GM19397 (cell line): ENCODE data around the gene FCRL3.
"Not testable (repeated sequence)": the region's sequence is repeated elsewhere in the genome, so short reads cannot be mapped to it uniquely, and the experiment has no call there.

Experiments used
- ATAC-seq: cut with Tn5 transposase; IDR thresholded peaks from one replicate; pipeline ENCODE4 v1.9.1; 2021; ENCODE audit warnings: mild to moderate bottlenecking, moderate library complexity; ENCODE audit not compliant: unreplicated experiment

FCRL3 gene, protein sequence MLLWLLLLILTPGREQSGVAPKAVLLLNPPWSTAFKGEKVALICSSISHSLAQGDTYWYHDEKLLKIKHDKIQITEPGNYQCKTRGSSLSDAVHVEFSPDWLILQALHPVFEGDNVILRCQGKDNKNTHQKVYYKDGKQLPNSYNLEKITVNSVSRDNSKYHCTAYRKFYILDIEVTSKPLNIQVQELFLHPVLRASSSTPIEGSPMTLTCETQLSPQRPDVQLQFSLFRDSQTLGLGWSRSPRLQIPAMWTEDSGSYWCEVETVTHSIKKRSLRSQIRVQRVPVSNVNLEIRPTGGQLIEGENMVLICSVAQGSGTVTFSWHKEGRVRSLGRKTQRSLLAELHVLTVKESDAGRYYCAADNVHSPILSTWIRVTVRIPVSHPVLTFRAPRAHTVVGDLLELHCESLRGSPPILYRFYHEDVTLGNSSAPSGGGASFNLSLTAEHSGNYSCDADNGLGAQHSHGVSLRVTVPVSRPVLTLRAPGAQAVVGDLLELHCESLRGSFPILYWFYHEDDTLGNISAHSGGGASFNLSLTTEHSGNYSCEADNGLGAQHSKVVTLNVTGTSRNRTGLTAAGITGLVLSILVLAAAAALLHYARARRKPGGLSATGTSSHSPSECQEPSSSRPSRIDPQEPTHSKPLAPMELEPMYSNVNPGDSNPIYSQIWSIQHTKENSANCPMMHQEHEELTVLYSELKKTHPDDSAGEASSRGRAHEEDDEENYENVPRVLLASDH

DNA sequence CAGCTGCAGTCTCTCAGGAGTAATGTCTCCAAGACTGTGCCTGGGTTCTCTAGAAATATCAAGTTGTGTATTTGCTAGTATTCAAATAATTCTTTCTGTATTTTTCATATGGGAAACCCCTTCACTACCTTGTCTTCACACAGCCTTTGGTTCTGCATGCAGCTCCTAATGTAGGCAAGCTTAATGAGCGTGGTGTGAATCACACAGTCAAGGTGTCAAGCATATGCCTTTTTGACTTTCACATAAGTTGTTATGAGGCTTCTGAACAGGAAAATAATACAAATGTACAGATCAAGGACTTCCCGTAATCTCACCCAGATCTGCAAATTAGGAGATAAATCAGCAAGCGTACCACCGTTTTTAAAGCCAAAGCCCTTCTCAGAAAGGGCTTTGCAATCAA is at the start of gene FCRL3:
TSS of gene FCRL3 (minus strand) at position 38 of the 400 bp plus-strand sequence. CDS start 280 bp downstream, outside the sequence.
- ATAC-seq = no peak

DNA sequence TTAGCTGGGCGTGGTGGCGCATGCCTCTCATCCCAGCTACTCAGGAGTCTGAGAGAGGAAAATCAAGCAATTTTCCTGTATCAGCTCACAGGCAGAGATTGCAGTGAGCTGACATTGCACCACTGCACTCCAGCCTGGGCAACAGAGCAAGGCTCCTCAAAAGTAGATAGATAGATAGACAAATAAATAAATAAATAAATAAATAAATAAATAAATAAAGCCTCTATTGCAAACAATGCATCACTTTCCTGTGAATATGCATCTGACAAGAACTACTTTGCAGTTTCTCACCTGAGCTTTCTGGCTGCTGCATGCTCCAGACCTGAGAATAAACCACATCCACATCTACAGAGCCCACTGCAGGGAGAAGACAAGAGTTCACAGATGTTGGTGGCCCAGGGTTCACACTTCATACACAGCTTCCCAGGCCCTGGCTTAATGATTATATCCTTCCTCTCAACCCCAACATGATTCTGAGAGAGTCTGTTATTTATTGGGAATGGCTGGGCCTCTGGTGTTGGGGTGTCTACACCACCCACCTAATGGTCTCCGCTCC is 47.8 kb upstream of the FCRL3 start:
- ATAC-seq = no peak

DNA sequence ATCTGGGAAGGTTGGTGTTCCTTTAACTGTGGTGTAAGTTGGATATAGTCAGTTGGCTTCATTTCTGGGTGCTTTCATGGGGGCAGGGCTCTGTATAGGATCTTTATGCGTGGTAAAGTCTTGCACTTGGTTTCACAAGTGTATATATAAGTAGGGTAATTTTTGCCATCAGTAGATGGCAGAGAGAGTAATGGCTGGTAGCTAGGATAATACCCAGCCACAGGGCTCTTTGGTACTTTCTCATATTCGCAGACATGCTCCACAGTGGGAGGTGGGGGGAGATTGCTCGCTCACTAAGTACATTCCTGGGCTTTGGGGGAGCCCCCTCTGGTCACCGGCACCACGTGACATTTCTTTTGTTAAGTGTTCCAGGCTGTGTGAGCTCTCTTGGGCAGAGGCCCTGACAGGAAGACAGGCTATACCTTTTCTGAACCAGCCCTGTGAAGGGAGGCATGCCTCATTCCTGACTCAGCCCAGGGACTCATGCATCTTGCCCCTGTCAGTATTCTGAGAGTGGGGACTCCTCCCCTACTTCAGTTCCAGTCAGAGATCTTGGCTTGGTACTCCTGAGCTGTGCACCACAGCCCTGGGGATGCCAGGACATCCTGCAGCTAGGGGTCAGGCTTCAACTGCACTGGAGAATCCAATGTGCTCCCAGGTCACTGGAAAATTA is 38.8 kb upstream of the FCRL3 start:
- no peak for ATAC-seq

DNA sequence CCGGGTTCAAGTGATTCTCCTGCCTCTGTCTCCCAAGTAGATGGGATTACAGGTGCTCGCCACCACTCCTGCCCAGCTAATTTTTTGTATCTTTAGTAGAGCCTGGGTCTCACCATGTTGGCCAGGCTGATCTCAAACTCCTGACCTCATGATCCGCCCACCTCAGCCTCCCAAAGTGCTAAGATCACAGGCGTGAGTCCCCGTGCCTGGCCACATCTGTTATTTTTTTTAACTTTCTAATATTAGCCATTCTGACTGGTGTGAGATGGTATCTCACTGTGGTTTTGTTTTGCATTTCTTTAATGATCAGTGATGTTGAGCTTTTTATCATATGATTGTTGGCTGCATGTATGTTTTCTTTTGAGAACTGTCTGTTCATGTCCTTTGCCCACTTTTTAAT is 35.4 kb upstream of the FCRL3 start:
- not testable (repeated sequence) for ATAC-seq

DNA sequence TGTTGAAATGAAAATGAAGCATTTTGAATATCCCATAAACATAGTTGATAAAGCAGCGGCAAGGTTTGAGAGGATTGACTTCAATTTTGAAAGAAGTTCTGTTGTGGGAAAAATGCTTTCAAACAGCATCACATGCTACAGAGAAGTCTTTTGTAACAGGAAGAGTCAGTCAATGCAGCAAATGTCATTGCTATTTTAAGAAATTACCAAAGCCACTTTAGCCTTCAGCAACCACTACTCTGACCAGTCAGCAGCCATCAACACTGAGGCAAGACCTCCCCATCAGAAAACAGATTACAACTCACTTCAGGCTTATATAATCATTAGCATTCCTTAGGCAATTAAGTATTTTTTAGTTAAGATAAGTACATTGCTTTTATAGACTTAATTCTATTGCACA is 33.8 kb upstream of the FCRL3 start:
- ATAC-seq = no peak

DNA sequence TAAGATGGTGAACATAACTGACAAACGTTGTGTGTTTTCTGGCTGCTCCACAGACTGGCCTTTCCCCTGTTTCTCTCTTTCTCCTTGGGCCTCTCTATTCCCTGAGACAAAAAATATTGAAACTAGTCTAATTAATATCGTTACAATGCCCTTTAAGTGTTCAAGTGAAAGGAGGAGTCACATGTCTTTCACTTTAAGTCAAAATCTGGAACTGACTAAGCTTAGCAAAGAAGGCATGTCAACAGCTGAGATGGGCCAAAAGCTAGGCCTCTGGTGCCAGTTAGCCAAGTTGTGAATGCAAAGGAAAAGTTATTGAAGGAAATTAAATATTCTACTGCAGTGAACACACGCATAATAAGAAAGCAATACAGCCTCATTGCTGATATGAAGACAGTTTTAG is 32.2 kb upstream of the FCRL3 start:
- no peak for ATAC-seq

DNA sequence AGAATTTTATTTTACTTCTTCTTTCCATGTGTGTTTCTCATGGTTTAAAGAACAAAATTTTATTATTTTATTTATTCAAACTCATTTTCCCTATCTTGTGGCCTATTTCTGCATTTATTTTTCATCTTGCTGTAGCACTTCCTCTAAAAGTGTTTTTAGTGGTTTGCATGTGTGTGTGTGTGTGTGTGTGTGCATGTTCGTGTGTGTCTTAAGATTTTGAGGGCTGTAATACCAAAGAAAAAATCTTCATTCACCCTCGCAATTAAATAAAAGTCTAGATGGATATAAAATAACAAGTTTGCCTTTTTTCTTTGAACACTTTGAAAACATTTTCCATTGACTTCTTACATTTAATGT is 24.6 kb upstream of the FCRL3 start:
- no peak for ATAC-seq

DNA sequence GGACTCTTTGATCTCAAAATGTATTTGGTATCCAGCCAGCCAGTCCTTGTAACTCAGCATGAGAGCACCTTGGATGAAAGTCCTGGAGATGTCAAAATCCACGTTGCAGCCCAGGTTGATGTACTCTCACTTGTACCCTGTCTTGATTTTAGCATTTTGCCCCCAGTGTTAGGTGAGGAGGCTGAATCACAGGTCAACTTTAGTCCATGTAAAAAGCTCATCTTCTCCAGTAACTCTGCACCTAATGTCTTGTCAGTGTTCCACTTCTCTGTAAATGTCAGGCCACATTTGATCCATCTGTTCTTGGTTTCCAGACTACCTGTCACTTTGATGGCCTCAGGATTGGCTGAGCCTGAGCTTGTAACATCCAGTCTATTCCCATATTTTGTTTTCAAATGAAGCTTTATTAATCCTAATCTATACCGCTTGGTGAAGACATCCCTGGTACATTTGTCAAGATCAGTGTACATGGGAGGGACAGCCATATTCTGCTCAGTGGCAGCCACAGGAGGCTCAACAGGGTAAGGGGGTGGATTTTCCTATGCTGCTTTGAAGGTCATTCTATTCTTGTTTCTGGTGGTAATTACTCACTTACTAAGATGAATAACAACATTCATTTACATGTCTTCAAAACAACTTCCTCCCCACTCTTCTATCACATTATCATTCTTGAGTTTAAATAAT is 24.1 kb upstream of the FCRL3 start:
- ATAC-seq = no peak

DNA sequence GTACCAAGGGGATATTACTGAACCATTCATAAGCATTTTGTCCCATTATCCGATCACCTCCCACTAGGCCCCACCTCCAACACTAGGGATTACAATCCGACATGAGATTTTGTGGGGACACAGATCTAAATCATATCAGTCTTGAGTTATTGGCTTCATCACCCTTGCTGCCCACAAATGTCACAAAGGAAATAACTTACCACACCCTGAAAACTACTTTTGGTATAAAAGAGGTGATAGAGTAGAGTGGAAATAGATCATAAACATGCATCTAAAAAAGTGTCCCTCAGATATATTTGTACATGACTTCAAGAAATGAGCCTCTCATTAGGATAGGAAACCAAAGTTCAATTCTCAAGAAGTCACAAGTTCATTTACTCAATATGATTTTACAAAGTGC is 22.6 kb upstream of the FCRL3 start:
- no peak for ATAC-seq

DNA sequence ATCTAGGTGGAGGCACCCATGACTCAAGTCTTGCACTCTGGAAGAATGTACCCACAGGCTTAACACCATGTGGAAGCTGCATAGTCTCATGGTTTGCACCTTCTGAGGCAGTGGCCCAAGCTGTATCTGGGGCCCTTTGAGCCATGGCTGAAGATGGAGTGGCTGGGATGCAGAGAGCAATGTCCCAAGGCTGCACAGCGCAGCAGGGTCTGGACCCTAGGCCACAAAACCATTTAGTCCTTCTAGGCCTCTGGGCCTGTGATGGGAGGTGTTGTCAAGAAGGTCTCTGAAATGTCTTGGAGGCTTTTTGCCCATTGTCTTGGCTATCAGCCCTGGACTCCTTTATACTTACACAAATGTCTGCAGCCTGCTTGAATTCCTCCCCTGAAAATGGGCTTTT is 21.4 kb upstream of the FCRL3 start:
- ATAC-seq = no peak

DNA sequence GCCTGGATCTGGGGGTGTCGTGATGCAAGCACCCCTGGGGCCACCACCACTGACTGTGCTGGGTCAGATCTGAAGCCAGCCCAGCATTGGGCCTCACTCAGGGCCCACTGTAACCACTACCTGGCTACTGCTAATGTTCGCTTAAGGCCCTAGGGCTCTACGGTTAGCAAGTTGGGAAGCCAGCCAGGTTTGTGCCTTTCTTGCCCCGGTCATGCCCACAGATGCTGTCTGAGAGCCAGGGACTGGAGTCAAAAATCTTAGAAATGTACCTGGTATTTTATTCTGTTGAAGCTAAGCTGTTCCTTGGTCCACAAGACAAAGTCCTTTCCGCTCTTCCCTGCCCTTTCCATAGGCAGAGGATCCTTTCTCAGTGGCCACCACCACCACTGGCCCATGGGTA is 15.2 kb upstream of the FCRL3 start:
- no peak for ATAC-seq

DNA sequence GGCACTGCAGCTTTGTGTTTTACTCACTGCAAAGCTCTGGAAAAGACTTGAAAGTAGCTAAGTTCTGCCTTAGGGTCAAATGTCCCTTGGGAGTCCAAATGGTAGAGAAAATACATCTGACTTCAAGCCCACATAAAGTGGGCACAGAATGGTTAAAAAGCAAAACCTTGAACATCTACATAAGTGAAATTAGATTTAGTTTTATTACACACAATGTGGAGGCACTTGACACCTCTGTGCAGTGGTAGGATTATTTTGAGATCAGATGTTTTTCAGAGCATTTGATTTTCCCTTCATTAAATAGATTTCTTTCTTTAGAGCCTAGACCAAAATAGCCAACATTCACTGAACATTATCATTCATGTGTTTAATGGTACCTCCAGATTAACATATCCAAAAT is 11.2 kb upstream of the FCRL3 start:
- ATAC-seq = no peak

DNA sequence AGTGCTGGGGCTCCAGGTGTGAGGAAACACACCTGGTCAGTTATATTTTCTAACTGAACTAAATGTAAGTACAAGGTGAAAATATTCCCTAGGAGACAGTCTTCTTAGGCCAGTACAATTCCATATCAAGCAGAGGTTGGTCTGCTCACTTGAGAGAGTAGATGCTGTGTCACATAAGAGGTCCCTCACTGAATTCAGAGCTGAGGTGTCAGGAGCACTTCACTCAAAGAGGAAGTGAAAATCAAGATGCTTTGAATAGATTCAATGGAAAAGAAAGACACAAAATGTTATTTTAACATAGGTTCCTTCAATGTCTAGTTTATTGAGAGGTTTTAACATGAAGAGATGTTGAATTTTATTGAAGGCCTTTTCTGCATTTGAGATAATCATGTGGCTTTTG is 4.3 kb upstream of the FCRL3 start:
- ATAC-seq = no peak

DNA sequence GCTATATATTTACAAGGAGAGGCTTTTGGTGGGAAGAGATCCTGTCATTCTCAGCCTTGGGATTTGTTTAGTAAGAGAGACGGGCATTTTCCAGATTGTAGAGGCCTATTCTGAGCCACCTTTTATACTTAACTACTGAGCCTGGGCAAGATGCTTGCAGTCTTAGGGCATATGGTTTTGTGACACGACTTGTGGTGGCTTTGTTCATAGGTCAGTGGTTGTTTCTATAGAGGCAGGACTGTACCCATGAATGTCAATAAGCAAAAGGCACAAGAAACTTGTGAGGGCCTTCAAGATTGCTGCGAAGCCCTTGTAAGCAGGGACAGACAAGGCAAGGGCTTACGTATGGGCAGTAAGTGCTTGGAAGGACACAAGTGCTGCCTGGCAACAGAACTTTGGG is 3.4 kb upstream of the FCRL3 start:
- ATAC-seq = no peak

DNA sequence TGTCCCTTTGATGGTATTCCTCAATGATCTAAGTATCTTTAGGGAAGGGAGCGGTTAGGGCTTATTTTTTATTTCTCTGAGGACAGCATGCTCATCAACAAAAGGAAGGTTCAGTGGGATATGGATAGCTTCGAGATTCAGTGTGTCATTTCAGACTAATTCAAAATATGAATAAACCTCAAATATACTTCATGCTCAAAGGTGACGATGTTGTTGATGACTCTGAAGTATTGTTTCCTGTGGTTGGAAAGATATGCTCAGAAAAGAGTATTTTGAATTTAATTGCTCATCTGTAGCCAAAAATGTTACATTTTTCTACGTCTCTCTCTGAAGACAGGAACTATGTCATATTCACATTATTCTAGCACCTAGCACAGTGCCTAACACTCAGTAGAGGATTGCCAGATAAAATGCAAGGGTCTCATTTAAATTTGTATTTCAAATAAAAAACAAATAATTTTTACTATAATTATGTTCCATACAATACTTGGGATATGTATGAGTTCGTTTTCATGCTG is 1.8 kb upstream of the FCRL3 start:
- ATAC-seq = no peak

DNA sequence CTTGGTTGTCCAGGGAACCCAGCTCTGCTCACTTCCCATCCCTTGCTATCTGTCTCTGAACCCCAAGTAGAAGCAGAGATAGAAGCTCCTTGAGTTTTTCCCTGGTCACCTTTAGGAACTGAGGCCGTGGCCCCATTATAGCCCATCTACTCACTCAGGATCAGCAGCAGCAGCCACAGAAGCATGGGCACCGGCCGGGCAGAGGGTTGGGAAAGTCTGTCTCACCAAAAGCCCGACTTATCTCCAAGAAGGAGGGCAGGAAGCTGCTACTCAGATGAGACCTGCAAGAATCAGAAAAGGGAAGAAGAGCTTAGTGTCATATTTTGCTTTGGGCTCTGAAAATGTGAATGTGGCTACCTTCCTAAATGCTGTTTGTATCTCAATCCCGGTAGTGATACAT is 264 bp downstream of the FCRL3 start:
- no peak for ATAC-seq

DNA sequence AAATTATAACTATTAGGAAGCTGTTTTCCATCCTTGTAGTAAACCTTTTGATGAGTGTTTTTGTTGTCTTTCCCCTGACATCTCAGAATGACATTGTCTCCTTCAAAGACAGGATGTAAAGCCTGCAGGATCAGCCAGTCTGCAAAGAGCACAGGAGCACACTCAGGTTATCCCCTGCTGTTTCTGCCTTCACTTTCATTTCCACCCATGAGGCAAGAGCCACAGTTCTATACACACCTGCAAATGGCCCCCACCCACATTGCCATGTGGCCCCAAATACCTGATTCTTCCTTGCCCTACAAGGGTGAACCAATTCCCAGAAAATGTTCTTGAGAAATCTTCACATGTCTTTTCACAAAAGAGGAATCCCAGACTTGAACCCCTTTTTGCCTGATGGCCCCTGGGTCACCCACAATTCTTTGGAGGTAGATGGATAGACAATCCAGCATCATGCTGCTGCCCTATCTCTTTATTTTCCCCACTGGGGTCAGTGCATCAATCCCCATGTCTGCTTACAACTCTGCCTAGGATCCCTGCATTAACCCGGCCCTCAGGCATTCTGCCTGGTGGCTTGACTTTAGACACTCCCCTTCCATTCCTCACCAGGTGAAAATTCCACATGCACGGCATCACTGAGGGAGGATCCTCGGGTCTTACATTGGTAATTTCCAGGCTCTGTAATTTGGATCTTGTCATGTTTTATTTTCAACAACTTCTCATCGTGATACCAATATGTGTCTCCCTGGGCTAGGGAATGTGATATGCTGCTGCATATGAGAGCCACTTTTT is 2.6 kb downstream of the FCRL3 start:
- ATAC-seq = no peak

DNA sequence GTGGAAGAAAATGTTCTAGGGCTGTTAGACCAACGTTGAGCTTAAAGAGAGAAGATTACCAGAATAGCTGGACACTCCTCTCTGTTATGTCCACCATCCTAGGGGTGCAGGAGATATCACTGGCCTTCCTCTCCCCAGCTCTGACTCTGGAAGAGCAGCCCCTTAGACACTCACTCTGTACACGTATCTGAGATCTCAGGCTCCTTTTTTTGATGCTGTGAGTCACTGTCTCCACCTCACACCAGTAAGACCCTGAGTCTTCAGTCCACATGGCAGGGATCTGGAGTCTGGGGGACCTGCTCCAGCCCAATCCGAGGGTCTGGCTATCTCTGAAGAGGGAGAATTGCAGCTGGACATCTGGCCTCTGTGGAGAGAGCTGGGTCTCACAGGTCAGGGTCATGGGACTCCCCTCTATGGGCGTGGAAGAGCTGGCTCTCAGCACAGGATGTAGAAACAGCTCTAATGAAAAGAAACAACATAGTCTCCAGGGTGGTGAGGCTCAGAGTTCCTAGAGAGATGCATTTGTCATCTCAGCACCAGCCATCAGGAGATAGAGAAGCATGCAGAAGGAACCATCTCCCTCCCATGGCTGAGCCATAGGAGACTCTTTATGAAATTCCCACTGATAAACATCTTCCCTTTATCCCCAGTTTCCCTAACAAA is 3.5 kb downstream of the FCRL3 start:
- ATAC-seq = no peak

DNA sequence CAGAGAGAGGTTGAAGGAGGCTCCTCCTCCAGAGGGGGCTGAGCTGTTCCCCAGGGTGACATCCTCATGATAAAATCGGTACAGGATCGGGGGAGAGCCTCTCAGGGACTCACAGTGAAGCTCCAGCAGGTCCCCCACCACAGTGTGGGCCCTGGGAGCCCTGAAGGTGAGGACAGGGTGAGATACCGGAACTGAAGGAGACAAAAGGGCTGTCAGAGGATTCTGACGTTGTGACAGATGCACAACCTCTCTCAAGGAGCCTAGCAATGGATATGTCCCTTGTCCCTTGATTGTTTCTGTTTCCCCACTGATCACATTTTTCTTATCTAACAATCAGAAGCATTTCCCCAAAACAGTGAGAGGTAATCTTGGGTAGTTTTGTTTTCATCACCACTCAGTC is 5.2 kb downstream of the FCRL3 start:
- ATAC-seq = no peak
